Esophagus muscularis mucosa (tissue), 4 donors: ENCODE data around the gene PXT1.

ENCODE experiments used
- CTCF ChIP-seq, 3 experiments: fragments of 200-600 bp in 2 of 3; fragments of 450-650 bp in 1 of 3; sonication (generic) in 2 of 3; IDR thresholded peaks; one replicate each; pipeline ENCODE4 v1.5.1; 2017 to 2019; ENCODE audit warnings: antibody characterized with exemption in 3 of 3, mild to moderate bottlenecking in 2 of 3, moderate library complexity in 1 of 3
- EP300 ChIP-seq: sonication (generic); formaldehyde crosslinking; IDR thresholded peaks from one replicate; pipeline ENCODE4 v1.6.1; 2017; ENCODE audit warnings: antibody characterized with exemption
- POLR2A ChIP-seq: fragments of 450-650 bp; IDR thresholded peaks from one replicate; pipeline ENCODE4 v1.6.1; 2017; ENCODE audit warnings: antibody characterized with exemption, moderate library complexity, mild to moderate bottlenecking, low read depth

DNA sequence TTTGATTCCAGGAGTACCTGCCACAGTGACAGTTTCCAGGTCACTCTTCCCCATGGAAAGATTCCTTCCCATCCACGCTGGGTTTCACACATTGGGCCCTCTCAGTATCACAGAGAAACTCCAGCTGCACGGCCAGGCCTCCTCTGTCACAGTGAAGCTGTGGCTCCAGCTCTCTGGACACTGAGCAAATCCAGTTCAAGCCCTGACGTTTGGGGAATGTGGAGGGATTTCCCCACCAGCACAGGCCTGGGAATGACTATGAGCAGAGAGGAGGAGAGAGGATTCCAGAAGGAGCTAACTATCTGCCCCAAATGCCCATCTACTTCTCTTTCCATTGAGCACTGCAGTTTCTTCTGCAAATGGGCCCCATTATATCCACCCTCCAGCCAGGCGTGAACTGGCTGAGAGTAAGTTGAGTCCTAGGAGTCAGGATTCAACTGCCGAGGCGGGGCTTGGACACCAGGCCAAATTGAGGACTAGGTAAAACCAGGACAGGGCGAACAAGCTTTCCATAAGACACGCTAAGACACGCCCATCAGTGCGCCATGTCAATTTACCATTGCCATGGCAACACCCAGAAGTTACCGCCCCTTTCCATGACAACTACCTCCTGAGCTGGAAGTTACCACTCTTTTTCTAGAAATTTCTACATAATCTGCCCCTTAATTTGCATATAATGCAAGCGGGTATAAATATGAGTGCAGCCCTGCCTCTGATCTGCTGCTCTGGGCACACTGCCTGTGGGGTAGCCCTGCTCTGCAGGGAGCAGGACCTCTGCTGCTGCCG lies 96.8 kb downstream of the PXT1 start:
- no peak for TF ChIP-seq CTCF (IDR thresholded peaks at IDR 0.05)
- TF ChIP-seq EP300: no peak
- TF ChIP-seq POLR2A: no peak
